ENCODE data around the gene FBLN2. TPM values are rescaled to one million over a fixed set of nuclear protein-coding genes. Genes with fewer than 3 reads are reported as not detected.

Gene FBLN2
- total and polyA plus RNA-seq, 10 of the 15 experiments (the other 5 are each of a cell fraction or from before 2014, with no cell fraction given), result 0.03 to 0.41 (median 0.12) TPM; not detected in 2

GRCh38 chr3:13631256-13631655 is 82.3 kb downstream of the FBLN2 start:
- Histone ChIP-seq H3K4me3 (no peak overlapping the region), H3K4me1 (ENCODE audit: control insufficient read depth, insufficient read depth, low read length) (no peaks in the 10 kb centered on the region), H2AFZ (ENCODE audit: control insufficient read depth, low read depth, low read length) (no peak overlapping the region), H3K9ac (ENCODE audit: control insufficient read depth, insufficient read depth, low read length) (no peak overlapping the region), H3K79me2 (ENCODE audit: control insufficient read depth, insufficient read depth, low read length) (no peaks in the 10 kb centered on the region), H3K27ac (ENCODE audit: control insufficient read depth, insufficient read depth) (no peak overlapping the region), H3K4me2 (ENCODE audit: control insufficient read depth, insufficient read depth) (no peak overlapping the region), H4K20me1 (ENCODE audit: control insufficient read depth, insufficient read depth) (no peaks in the 10 kb centered on the region), H3K27me3 (replicated peaks in 1 of 2; ENCODE audit: control insufficient read depth in 2 of 2, insufficient read depth in 2 of 2, low read length in 1 of 2) (no peaks in the 10 kb centered on the region; a peak in 1 of 4 replicates), H3K9me3 (replicated peaks; ENCODE audit: control insufficient read depth, insufficient read depth, low read length) (no peaks in the 10 kb centered on the region), H3K36me3 (ENCODE audit: control insufficient read depth in 2 of 2, insufficient read depth in 2 of 2, low read length in 1 of 2) (no peaks in the 10 kb centered on the region)
- intact Hi-C loops (cut with micrococcal nuclease; ENCODE audit: unreplicated experiment), result no loop called here
- SMC1A ChIA-PET (ENCODE audit: uncharacterized antibody, unreplicated experiment), result no interaction called here
- WGBS (ENCODE audit: insufficient coverage, insufficient replicate concordance, low lambda C conversion rate, missing lambda C conversion rate), result 28% methylated on average over 13 of the region's 13 CpGs
- ATAC-seq, result no peak
- FAIRE-seq, result no peak
- in situ Hi-C loops (cut with MboI), result no loop called here
- RAD21 ChIA-PET (ENCODE audit: unreplicated experiment), result no interaction called here
- no peak for DNase-seq (ENCODE audit: low read depth, low spot score)
- POLR2A ChIA-PET, result no interaction called here
- no peak for TF ChIP-seq DPF2 (IDR thresholded peaks at IDR 0.05)
- TF ChIP-seq RCOR1 (conservative IDR thresholded peaks at IDR 0.05; ENCODE audit: low read depth, low read length), result no peak
- no peak for TF ChIP-seq USF1 (IDR thresholded peaks at IDR 0.05; ENCODE audit: borderline replicate concordance, extremely low read length, insufficient read depth, low read depth, low read length)
- no peak for TF ChIP-seq ETV6 (conservative IDR thresholded peaks at IDR 0.05 in 1 of 2, IDR thresholded peaks at IDR 0.05 in 1 of 2; ENCODE audit: borderline replicate concordance in 1 of 2, low read depth in 1 of 2)
- no peak for TF ChIP-seq ZBTB11 (CRISPR knock-in tag; IDR thresholded peaks at IDR 0.05)
- TF ChIP-seq USF2 (IDR thresholded peaks at IDR 0.05; ENCODE audit: borderline replicate concordance, low read depth, low read length), result no peak
- TF ChIP-seq HDGF (IDR thresholded peaks at IDR 0.05), result no peak
- TF ChIP-seq FOS (IDR thresholded peaks at IDR 0.05; ENCODE audit: borderline replicate concordance, extremely low read depth, insufficient read length), result no peak
- TF ChIP-seq ATF3 (IDR thresholded peaks at IDR 0.05; ENCODE audit: borderline replicate concordance, extremely low read depth, low read depth, low read length), result no peak
- no peak for TF ChIP-seq ZNF622 (IDR thresholded peaks at IDR 0.05)
- TF ChIP-seq SUPT20H (IDR thresholded peaks at IDR 0.05; ENCODE audit: borderline replicate concordance, control insufficient read depth, low read depth, low read length), result no peak
- TF ChIP-seq RB1 (IDR thresholded peaks at IDR 0.05; ENCODE audit: borderline replicate concordance), result no peak
- TF ChIP-seq CEBPB (IDR thresholded peaks at IDR 0.05; ENCODE audit: borderline replicate concordance in 1 of 2, low read depth in 2 of 2, low read length in 2 of 2), result no peak
- TF ChIP-seq HDAC2 (IDR thresholded peaks at IDR 0.05), result no peak
- no peak for TF ChIP-seq KAT2A (conservative IDR thresholded peaks at IDR 0.05; ENCODE audit: control insufficient read depth, low read depth, low read length)
- TF ChIP-seq NBN (IDR thresholded peaks at IDR 0.05), result no peak
- CTCF ChIA-PET, result interaction anchor here (0.7 kb wide), 1 partner anchor 58 kb away, joined by 3 read pairs; no protein-coding TSS in a partner anchor
- BruUV-seq (replicated peaks), result no TSS peak

Measured in GM12878 (cell line).